Transverse colon (tissue), 3 donors: ENCODE measurements around the gene HTR3B.

ENCODE experiments used
- EP300 ChIP-seq: sonication (generic); formaldehyde crosslinking; IDR thresholded peaks from one replicate; pipeline ENCODE4 v1.6.1; 2017; ENCODE audit warnings: antibody characterized with exemption, low read depth
- POLR2A ChIP-seq: fragments of 450-650 bp; IDR thresholded peaks from one replicate; pipeline ENCODE4 v1.6.1; 2016; ENCODE audit warnings: antibody characterized with exemption, mild to moderate bottlenecking, moderate library complexity
- TF ChIP-seq, protein P1 (sequence below), 5 experiments: fragments of 200-600 bp in 3 of 5; fragments of 450-650 bp in 2 of 5; sonication (generic) in 3 of 5; IDR thresholded peaks; 1 replicate in 2 of 5; 2 replicates in 3 of 5; pipeline ENCODE4 v1.5.1; 2016 to 2017; ENCODE audit warnings: antibody characterized with exemption in 5 of 5, inconsistent platforms in 3 of 5, mild to moderate bottlenecking in 2 of 5, moderate library complexity in 1 of 5

DNA sequence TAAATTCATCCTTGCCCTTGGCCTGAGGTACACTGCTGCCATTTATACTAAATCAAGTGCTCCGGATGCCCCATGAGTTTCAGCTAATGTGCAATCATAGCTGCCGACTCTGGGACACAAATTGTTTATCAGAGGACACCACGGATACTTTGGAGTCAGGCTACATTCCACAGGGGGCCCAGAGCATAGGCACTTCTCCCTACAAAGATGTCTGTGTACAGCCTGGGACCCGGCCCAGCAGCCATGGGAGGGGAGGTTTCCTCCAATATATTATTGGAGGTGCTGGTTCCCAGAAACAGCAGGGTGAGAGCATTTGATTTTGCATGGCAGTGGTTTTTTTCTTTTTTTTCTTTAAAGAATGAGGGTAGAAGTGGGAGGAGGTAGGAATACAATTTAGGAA, 31.3 kb downstream of the HTR3B start:
- no peak for TF ChIP-seq POLR2A
- TF ChIP-seq, protein P1, sequence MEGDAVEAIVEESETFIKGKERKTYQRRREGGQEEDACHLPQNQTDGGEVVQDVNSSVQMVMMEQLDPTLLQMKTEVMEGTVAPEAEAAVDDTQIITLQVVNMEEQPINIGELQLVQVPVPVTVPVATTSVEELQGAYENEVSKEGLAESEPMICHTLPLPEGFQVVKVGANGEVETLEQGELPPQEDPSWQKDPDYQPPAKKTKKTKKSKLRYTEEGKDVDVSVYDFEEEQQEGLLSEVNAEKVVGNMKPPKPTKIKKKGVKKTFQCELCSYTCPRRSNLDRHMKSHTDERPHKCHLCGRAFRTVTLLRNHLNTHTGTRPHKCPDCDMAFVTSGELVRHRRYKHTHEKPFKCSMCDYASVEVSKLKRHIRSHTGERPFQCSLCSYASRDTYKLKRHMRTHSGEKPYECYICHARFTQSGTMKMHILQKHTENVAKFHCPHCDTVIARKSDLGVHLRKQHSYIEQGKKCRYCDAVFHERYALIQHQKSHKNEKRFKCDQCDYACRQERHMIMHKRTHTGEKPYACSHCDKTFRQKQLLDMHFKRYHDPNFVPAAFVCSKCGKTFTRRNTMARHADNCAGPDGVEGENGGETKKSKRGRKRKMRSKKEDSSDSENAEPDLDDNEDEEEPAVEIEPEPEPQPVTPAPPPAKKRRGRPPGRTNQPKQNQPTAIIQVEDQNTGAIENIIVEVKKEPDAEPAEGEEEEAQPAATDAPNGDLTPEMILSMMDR (IDR thresholded peaks at IDR 0.05): no peak
- TF ChIP-seq EP300: no peak
